ENCODE data around the gene RNF207. TPM values are rescaled to one million over a fixed set of nuclear protein-coding genes. Genes with fewer than 3 reads are reported as not detected.

The RNF207 gene
- total and polyA plus RNA-seq, 2 of the 4 experiments (the other 2 are of a cell fraction): 2.7 to 17.2 TPM

DNA sequence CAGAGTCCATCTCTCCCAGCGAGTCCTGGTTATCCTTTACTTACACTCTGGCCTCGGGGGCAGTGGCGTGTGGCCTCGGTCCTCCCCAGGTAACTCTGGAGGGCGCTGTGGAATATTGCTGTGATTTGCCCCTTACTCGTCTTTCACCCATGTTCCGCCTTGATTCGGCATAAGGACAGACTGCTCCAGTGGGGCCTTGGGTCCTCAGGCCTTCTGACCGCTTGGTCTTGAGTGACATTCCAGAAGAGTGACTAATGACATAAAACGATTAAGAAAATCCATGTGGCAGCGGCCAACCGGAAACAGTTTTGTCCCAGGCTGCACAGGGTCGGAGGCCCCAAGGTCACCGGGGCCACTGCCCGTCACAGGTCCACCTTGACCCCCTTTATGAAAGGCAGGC is 18.8 kb downstream of the RNF207 start:
- no peak for ATAC-seq (ENCODE audit: low read depth)
- H3K9me3 ChIP-seq (ENCODE audit: control insufficient read depth, insufficient read depth, low read length): no peaks in the 10 kb centered on the region

More for the DNA sequence above, 18.8 kb downstream of the RNF207 start:
- Histone ChIP-seq H2AK9ac (replicated peaks; ENCODE audit: low read depth, low read length, poor library complexity) (no peak overlapping the region), H3K27me3 (ENCODE audit: control insufficient read depth, insufficient read depth, low read length) (no peaks in the 10 kb centered on the region), H2BK15ac (ENCODE audit: low read depth, low read length) (no peak overlapping the region), H3K36me3 (ENCODE audit: control insufficient read depth, insufficient read depth, low read length) (peaks cover 40% of the 10 kb centered on the region), H3K18ac (ENCODE audit: low read depth, low read length) (no peak overlapping the region), H3K4ac (ENCODE audit: low read depth, low read length) (no peak overlapping the region), H2BK20ac (ENCODE audit: low read depth, low read length) (no peak overlapping the region), H3K23ac (ENCODE audit: low read depth, low read length) (no peak overlapping the region), H3K4me3 (ENCODE audit: insufficient read depth, low read depth, low read length) (no peak overlapping the region), H3K27ac (ENCODE audit: insufficient read depth, low read length) (no peak overlapping the region), H4K91ac (ENCODE audit: insufficient read depth, low read depth, low read length) (no peak overlapping the region), H3K56ac (ENCODE audit: extremely low read depth, insufficient read depth, low read length) (no peak overlapping the region), H3K79me1 (ENCODE audit: low read depth in 1 of 2, low read length in 2 of 2) (peaks cover 0 to 8% of the 10 kb centered on the region in 2 experiments; a peak in 3 of 4 replicates), H3K4me2 (ENCODE audit: low read depth, low read length) (no peak overlapping the region), H3K9ac (ENCODE audit: low read depth, low read length) (no peak overlapping the region), H3K4me1 (ENCODE audit: control insufficient read depth, insufficient read depth, low read length) (no peaks in the 10 kb centered on the region), H4K8ac (ENCODE audit: low read depth in 2 of 2, low read length in 2 of 2) (no peak overlapping the region), H4K20me1 (ENCODE audit: insufficient read depth, low read length) (no peaks in the 10 kb centered on the region; the same call in 1 of the 2 replicates), H2BK5ac (ENCODE audit: low read depth, low read length, poor library complexity, severe bottlenecking) (no peak overlapping the region), H2AFZ (replicated peaks; ENCODE audit: low read length, poor library complexity) (no peak overlapping the region), H4K5ac (ENCODE audit: low read depth, low read length) (no peak overlapping the region), H2AK5ac (ENCODE audit: low read depth, low read length) (no peak overlapping the region), H2BK120ac (ENCODE audit: low read depth, low read length) (no peak overlapping the region), H3K14ac (replicated peaks; ENCODE audit: low read depth, low read length) (no peak overlapping the region), H3K9me1 (ENCODE audit: insufficient read depth, low read length) (no peaks in the 10 kb centered on the region; the same call in 1 of the 2 replicates)
- ChIA-PET POLR2A (ENCODE audit: unreplicated experiment) (no interaction called here), CTCF (interaction anchor here (0.9 kb wide), 1 partner anchor 11 kb away, joined by 5 read pairs; the partner anchor contains the start of gene ICMT)
- TF ChIP-seq SMC3 (IDR thresholded peaks at IDR 0.05; ENCODE audit: low read depth, low read length) (no peak), BHLHE40 (IDR thresholded peaks at IDR 0.05; ENCODE audit: low read depth, low read length) (no peak), FOS (IDR thresholded peaks at IDR 0.05; ENCODE audit: low read depth, low read length) (no peak), RFX5 (IDR thresholded peaks at IDR 0.05; ENCODE audit: low read depth, low read length) (no peak), POLR2A (IDR thresholded peaks at IDR 0.05; ENCODE audit: low read depth, low read length) (no peak), MXI1 (IDR thresholded peaks at IDR 0.05; ENCODE audit: borderline replicate concordance, low read depth, low read length) (no peak), MAZ (IDR thresholded peaks at IDR 0.05; ENCODE audit: borderline replicate concordance, low read depth, low read length) (no peak), CEBPB (IDR thresholded peaks at IDR 0.05; ENCODE audit: low read depth, low read length) (no peak)
- TF ChIP-seq, protein P1, sequence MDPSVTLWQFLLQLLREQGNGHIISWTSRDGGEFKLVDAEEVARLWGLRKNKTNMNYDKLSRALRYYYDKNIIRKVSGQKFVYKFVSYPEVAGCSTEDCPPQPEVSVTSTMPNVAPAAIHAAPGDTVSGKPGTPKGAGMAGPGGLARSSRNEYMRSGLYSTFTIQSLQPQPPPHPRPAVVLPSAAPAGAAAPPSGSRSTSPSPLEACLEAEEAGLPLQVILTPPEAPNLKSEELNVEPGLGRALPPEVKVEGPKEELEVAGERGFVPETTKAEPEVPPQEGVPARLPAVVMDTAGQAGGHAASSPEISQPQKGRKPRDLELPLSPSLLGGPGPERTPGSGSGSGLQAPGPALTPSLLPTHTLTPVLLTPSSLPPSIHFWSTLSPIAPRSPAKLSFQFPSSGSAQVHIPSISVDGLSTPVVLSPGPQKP (IDR thresholded peaks at IDR 0.05; ENCODE audit: borderline replicate concordance, low read depth, low read length): no peak
- dilution Hi-C loops (cut with HindIII; ENCODE audit: low sequenced_read_pairs, unreplicated experiment): no loop called here
- no TSS peak for BruUV-seq (replicated peaks)
- no peak for DNase-seq
- WGBS, 2 experiments (ENCODE audit: extremely low coverage in 2 of 2, insufficient read length in 1 of 2): 89% methylated on average over 8 of the region's 15 CpGs; no CpG with 5 or more reads in 1 of the 2 experiments
- intact Hi-C loops (cut with micrococcal nuclease): no loop called here
- in situ Hi-C loops (cut with MboI; ENCODE audit: low sequenced_read_pairs): no loop called here
